Measurements from ENCODE around the gene CMSS1.

- TF ChIP-seq, protein P1, sequence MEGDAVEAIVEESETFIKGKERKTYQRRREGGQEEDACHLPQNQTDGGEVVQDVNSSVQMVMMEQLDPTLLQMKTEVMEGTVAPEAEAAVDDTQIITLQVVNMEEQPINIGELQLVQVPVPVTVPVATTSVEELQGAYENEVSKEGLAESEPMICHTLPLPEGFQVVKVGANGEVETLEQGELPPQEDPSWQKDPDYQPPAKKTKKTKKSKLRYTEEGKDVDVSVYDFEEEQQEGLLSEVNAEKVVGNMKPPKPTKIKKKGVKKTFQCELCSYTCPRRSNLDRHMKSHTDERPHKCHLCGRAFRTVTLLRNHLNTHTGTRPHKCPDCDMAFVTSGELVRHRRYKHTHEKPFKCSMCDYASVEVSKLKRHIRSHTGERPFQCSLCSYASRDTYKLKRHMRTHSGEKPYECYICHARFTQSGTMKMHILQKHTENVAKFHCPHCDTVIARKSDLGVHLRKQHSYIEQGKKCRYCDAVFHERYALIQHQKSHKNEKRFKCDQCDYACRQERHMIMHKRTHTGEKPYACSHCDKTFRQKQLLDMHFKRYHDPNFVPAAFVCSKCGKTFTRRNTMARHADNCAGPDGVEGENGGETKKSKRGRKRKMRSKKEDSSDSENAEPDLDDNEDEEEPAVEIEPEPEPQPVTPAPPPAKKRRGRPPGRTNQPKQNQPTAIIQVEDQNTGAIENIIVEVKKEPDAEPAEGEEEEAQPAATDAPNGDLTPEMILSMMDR (IDR thresholded peaks at IDR 0.05 in 2 of 3, conservative IDR thresholded peaks at IDR 0.05 in 1 of 3; ENCODE audit: borderline replicate concordance in 1 of 3, insufficient read depth in 1 of 3, low read depth in 2 of 3, low read length in 2 of 3): no peak
- TF ChIP-seq POLR2A (IDR thresholded peaks at IDR 0.05; ENCODE audit: borderline replicate concordance, extremely low read depth, insufficient read depth, insufficient read length): no peak
- no peak for TF ChIP-seq RAD21 (IDR thresholded peaks at IDR 0.05; ENCODE audit: low read depth)
- TF ChIP-seq, protein P2, sequence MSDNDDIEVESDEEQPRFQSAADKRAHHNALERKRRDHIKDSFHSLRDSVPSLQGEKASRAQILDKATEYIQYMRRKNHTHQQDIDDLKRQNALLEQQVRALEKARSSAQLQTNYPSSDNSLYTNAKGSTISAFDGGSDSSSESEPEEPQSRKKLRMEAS (IDR thresholded peaks at IDR 0.05): no peak
- no peak for TF ChIP-seq REST (IDR thresholded peaks at IDR 0.05; ENCODE audit: low read depth)
- TF ChIP-seq, protein P3, sequence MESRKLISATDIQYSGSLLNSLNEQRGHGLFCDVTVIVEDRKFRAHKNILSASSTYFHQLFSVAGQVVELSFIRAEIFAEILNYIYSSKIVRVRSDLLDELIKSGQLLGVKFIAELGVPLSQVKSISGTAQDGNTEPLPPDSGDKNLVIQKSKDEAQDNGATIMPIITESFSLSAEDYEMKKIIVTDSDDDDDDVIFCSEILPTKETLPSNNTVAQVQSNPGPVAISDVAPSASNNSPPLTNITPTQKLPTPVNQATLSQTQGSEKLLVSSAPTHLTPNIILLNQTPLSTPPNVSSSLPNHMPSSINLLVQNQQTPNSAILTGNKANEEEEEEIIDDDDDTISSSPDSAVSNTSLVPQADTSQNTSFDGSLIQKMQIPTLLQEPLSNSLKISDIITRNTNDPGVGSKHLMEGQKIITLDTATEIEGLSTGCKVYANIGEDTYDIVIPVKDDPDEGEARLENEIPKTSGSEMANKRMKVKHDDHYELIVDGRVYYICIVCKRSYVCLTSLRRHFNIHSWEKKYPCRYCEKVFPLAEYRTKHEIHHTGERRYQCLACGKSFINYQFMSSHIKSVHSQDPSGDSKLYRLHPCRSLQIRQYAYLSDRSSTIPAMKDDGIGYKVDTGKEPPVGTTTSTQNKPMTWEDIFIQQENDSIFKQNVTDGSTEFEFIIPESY (IDR thresholded peaks at IDR 0.05; ENCODE audit: extremely low read depth, insufficient replicate concordance, low read length): no peak
- TF ChIP-seq YY1 (IDR thresholded peaks at IDR 0.05; ENCODE audit: extremely low read depth, insufficient replicate concordance, low read depth, low read length): no peak
- TF ChIP-seq EGR1 (IDR thresholded peaks at IDR 0.05; ENCODE audit: low read depth): no peak
- TF ChIP-seq SIN3A (IDR thresholded peaks at IDR 0.05; ENCODE audit: low read depth): no peak
- no peak for TF ChIP-seq EZH2 (IDR thresholded peaks at IDR 0.05)
- TF ChIP-seq CEBPB (IDR thresholded peaks at IDR 0.05; ENCODE audit: low read depth): no peak
Observed at GRCh38 chr3:99927671-99928457, 110.2 kb downstream of the CMSS1 start.
